ENCODE results near the gene CFB. TPM values are rescaled to one million over a fixed set of nuclear protein-coding genes. Genes with fewer than 3 reads are reported as not detected.

The CFB gene
- polyA plus RNA-seq, 1 donor (not counting 4 experiments of a cell fraction or from before 2014, with no cell fraction given), result 2.5 TPM

GRCh38 chr6:31968791-31969711 lies 23.2 kb downstream of the CFB start:
- no peaks in the 10 kb centered on the region for H3K27me3 ChIP-seq (ENCODE audit: control insufficient read depth, extremely low read depth, insufficient read depth, low read length)
- DNase-seq (ENCODE audit: low read depth, low spot score), result no peak
- dilution Hi-C loops (cut with MboI; ENCODE audit: extremely low pct_ligation_motif_present, low sequenced_read_pairs), result no loop called here
- no peak overlapping the region for H3K4me3 ChIP-seq (ENCODE audit: control insufficient read depth in 2 of 3, extremely low read depth in 1 of 3, insufficient read depth in 2 of 3, low read depth in 1 of 3, low read length in 3 of 3)
- H3K4me1 ChIP-seq (ENCODE audit: control insufficient read depth, extremely low read depth, insufficient read depth, low read length), result peaks cover 18% of the 10 kb centered on the region
- no peak for TF ChIP-seq EZH2 (IDR thresholded peaks at IDR 0.05; ENCODE audit: low read length)
- TF ChIP-seq CTCF (optimal IDR thresholded peaks at IDR 0.05 in 1 of 3, IDR thresholded peaks at IDR 0.05 in 1 of 3, conservative IDR thresholded peaks at IDR 0.05 in 1 of 3; ENCODE audit: extremely low read depth in 1 of 3, insufficient read depth in 2 of 3, low read length in 3 of 3), result no peak
- no peaks in the 10 kb centered on the region for H4K20me1 ChIP-seq (ENCODE audit: control insufficient read depth, extremely low read depth, insufficient read depth, low read length)
- H3K9me1 ChIP-seq (ENCODE audit: control insufficient read depth, extremely low read depth, insufficient read depth, low read length), result no peaks in the 10 kb centered on the region
- peaks cover 26% of the 10 kb centered on the region for H3K79me2 ChIP-seq (ENCODE audit: control insufficient read depth, insufficient read depth, low read length)
- no peak overlapping the region for H2AFZ ChIP-seq (ENCODE audit: control insufficient read depth, low read length)
- no peak overlapping the region for H3K9ac ChIP-seq (ENCODE audit: control insufficient read depth, extremely low read depth, insufficient read depth, low read length)
- no peak for FAIRE-seq
- no peak overlapping the region for H3K4me2 ChIP-seq (ENCODE audit: control insufficient read depth, extremely low read depth, insufficient read depth, low read depth, low read length)
- H3K9me3 ChIP-seq (ENCODE audit: control insufficient read depth, low read depth, low read length), result no peaks in the 10 kb centered on the region
- H3K27ac ChIP-seq (ENCODE audit: control insufficient read depth, insufficient read depth, low read length), result no peak overlapping the region
- H3K36me3 ChIP-seq (ENCODE audit: control insufficient read depth in 2 of 2, extremely low read depth in 1 of 2, insufficient read depth in 2 of 2, low read length in 2 of 2), result peaks cover 14 to 34% of the 10 kb centered on the region in 2 experiments

- no peak for TF ChIP-seq EZH2 (IDR thresholded peaks at IDR 0.05; ENCODE audit: low read length)
- no peak for TF ChIP-seq CTCF (optimal IDR thresholded peaks at IDR 0.05 in 1 of 3, IDR thresholded peaks at IDR 0.05 in 1 of 3, conservative IDR thresholded peaks at IDR 0.05 in 1 of 3; ENCODE audit: extremely low read depth in 1 of 3, insufficient read depth in 2 of 3, low read length in 3 of 3)
- Histone ChIP-seq H3K79me2 (ENCODE audit: control insufficient read depth, insufficient read depth, low read length) (peaks cover 28% of the 10 kb centered on the region), H3K9ac (ENCODE audit: control insufficient read depth, extremely low read depth, insufficient read depth, low read length) (no peak overlapping the region), H3K27me3 (ENCODE audit: control insufficient read depth, extremely low read depth, insufficient read depth, low read length) (no peaks in the 10 kb centered on the region), H2AFZ (ENCODE audit: control insufficient read depth, low read length) (no peak overlapping the region), H3K4me3 (ENCODE audit: control insufficient read depth in 2 of 3, extremely low read depth in 1 of 3, insufficient read depth in 2 of 3, low read depth in 1 of 3, low read length in 3 of 3) (no peak overlapping the region), H3K4me1 (ENCODE audit: control insufficient read depth, extremely low read depth, insufficient read depth, low read length) (peaks cover 18% of the 10 kb centered on the region), H3K27ac (ENCODE audit: control insufficient read depth, insufficient read depth, low read length) (no peak overlapping the region), H4K20me1 (ENCODE audit: control insufficient read depth, extremely low read depth, insufficient read depth, low read length) (no peaks in the 10 kb centered on the region), H3K9me1 (ENCODE audit: control insufficient read depth, extremely low read depth, insufficient read depth, low read length) (no peaks in the 10 kb centered on the region), H3K36me3 (ENCODE audit: control insufficient read depth in 2 of 2, extremely low read depth in 1 of 2, insufficient read depth in 2 of 2, low read length in 2 of 2) (peaks cover 14 to 31% of the 10 kb centered on the region in 2 experiments), H3K4me2 (ENCODE audit: control insufficient read depth, extremely low read depth, insufficient read depth, low read depth, low read length) (no peak overlapping the region), H3K9me3 (ENCODE audit: control insufficient read depth, low read depth, low read length) (no peaks in the 10 kb centered on the region)
- dilution Hi-C loops (cut with MboI; ENCODE audit: extremely low pct_ligation_motif_present, low sequenced_read_pairs), result no loop called here
- DNase-seq (ENCODE audit: low read depth, low spot score) (no peak), FAIRE-seq (no peak)
Observed at GRCh38 chr6:31969712-31970603, 24.1 kb downstream of the CFB start.
